GM19395 (cell line): Measurements from ENCODE around the gene LDAF1.
"Not testable (repeated sequence)": the region's sequence is repeated elsewhere in the genome, so short reads cannot be mapped to it uniquely, and the experiment has no call there.

Experiments used
- ATAC-seq: cut with Tn5 transposase; IDR thresholded peaks from one replicate; pipeline ENCODE4 v1.9.1; 2021; ENCODE audit warnings: mild to moderate bottlenecking, moderate library complexity; ENCODE audit not compliant: unreplicated experiment

Gene LDAF1

GRCh38 chr16:21158208-21159110 lies at the start of gene LDAF1:
TSS of gene LDAF1 (plus strand) at chr16:21158674. CDS start at chr16:21161183, 2,509 bp downstream.
- peak; percentile 84 for ATAC-seq

GRCh38 chr16:21115551-21115950 lies 42.9 kb upstream of the LDAF1 start:
- not testable (repeated sequence) for ATAC-seq

- ATAC-seq, result no peak
These were observed 42.3 kb upstream of the LDAF1 start for GRCh38 chr16:21116148-21116693.

GRCh38 chr16:21117567-21117966 lies 40.9 kb upstream of the LDAF1 start:
- no peak for ATAC-seq

- ATAC-seq, result no peak
These were observed 37.4 kb upstream of the LDAF1 start for GRCh38 chr16:21120976-21121520.

- no peak for ATAC-seq
These were observed 33.3 kb upstream of the LDAF1 start for GRCh38 chr16:21125191-21125590.

DNA sequence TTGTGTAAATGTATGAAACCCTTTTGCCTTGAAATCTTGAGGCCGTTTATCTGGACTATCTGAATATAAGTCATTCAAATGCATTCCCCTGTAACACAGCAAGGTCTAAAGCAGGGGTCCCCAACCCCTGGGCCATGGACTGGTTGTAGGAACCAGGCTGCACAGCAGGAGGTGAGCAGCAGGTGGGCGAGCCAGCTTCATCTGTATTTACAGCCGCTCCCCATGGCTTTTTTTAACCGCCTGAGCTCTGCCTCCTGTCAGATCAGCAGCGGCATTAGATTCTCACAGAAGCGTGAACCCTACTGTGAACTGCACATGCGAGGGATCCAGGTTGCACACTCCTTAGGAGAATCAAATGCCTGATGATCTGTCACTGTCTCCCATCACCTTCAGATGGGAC lies 32.0 kb upstream of the LDAF1 start:
- no peak for ATAC-seq

DNA sequence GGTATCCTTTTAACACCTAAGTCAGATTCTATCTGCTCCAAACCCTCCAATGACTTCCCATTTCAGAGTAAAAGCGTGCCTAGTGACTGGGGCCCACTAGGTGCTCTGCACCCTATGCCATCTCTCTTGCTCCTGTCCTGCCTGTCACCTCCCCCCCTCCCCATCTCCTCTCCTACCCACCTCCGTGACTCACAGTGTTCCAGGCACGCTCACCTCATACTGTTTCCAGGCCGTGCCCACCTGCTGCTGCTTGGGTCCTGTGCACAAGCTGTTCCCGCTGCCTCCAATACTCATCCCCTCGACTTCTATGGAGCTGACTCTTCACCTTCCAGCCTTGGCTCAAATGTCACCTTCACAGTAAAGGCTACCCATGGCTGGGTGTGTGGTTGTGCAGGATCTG lies 29.5 kb upstream of the LDAF1 start:
- no peak for ATAC-seq

- no peak for ATAC-seq
These were observed 27.7 kb upstream of the LDAF1 start for GRCh38 chr16:21130811-21131210.

- no peak for ATAC-seq
These were observed 24.4 kb upstream of the LDAF1 start for GRCh38 chr16:21134053-21134452.

DNA sequence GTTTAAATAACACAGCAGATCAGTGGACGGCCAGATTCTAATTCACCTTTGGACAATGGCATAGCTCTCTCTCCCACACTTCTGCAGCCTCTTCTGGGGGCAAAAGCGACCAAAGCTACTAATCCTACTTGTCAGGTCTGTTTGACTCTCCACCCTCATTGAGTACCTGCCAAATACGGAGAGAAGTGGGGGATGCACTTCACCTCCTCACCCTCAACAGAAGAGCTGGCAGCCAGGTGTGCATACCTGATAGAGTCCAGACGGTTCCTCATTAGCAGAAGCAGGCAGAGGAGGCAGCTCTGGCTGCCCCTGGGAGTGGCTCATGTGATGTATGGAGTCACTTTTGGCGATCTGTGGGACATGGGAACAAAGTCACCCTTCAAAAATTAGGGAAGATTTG lies 12.7 kb upstream of the LDAF1 start:
- ATAC-seq, result no peak

GRCh38 chr16:21150375-21151001 lies 8.0 kb upstream of the LDAF1 start, which contains the start of gene DNAH3:
TSS of gene DNAH3 (minus strand) at chr16:21150846. CDS start at chr16:21150319, 527 bp downstream.
- no peak for ATAC-seq

GRCh38 chr16:21152160-21153030 lies 6.1 kb upstream of the LDAF1 start:
- not testable (repeated sequence) for ATAC-seq

DNA sequence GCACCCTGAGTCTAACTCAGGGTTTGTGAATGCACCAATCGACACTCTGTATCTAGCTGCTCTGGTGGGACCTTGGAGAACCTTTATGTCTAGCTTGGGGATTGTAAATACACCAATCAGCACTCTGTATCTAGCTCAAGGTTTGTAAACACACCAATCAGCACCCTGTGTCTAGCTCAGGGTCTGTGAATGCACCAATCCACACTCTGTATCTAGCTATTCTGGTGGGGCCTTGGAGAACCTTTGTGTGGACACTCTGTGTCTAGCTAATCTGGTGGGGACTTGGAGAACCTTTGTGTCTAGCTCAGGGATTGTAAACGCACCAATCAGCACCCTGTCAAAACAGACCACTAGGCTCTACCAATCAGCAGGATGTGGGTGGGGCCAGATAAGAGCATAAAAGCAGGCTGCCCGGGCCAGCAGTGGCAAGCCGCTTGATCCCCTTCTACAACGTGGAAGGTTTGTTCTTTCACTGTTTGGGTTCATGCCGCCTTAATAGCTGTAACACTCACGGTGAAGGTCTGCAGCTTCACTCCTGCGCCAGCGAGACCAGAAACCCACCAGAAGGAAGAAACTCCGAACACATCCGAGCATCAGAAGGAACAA lies 5.2 kb upstream of the LDAF1 start:
- not testable (repeated sequence) for ATAC-seq

GRCh38 chr16:21156011-21156410 lies 2.5 kb upstream of the LDAF1 start:
- ATAC-seq, result not testable (repeated sequence)

GRCh38 chr16:21156767-21157467 lies 1.6 kb upstream of the LDAF1 start:
- ATAC-seq, result no peak

- ATAC-seq, result no peak
These were observed 842 bp upstream of the LDAF1 start for GRCh38 chr16:21157632-21158031.

GRCh38 chr16:21159281-21159951 lies 942 bp downstream of the LDAF1 start:
- ATAC-seq, result no peak

- no peak for ATAC-seq
These were observed 1.8 kb downstream of the LDAF1 start for GRCh38 chr16:21160276-21160675.
